Ascending aorta (tissue), 2 donors: ENCODE measurements around the gene TSPAN17. TPM values are rescaled to one million over a fixed set of nuclear protein-coding genes. Genes with fewer than 3 reads are reported as not detected.

Source experiments
- DNase-seq, 2 donors: peaks; one replicate each; pipeline ENCODE4 v3.0.0-alpha.2; 2019; ENCODE audit warnings: low spot score in 2 of 2
- H3K27ac ChIP-seq, 2 donors: fragments of 200-600 bp; sonication (generic); one replicate each; pipeline ENCODE4 v1.5.1; 2016 to 2017; ENCODE audit warnings: mild to moderate bottlenecking in 1 of 2
- H3K27me3 ChIP-seq: fragments of 200-600 bp; sonication (generic); one replicate; pipeline ENCODE4 v1.5.1; 2017
- H3K36me3 ChIP-seq, 2 donors: fragments of 200-600 bp; sonication (generic); one replicate each; pipeline ENCODE4 v1.5.1; 2016
- H3K4me1 ChIP-seq, 2 donors: fragments of 200-600 bp; sonication (generic); one replicate each; pipeline ENCODE4 v1.5.1; 2016 to 2017; ENCODE audit warnings: mild to moderate bottlenecking in 1 of 2
- H3K4me3 ChIP-seq, 2 donors: fragments of 200-600 bp; sonication (generic); one replicate each; pipeline ENCODE4 v1.5.1; 2016 to 2017; ENCODE audit warnings: mild to moderate bottlenecking in 1 of 2
- H3K9me3 ChIP-seq, 2 donors: fragments of 200-600 bp; sonication (generic); one replicate each; pipeline ENCODE4 v1.5.1; 2016
- CTCF ChIP-seq, 3 experiments: fragments of 200-600 bp in 2 of 3; fragments of 450-650 bp in 1 of 3; sonication (generic) in 2 of 3; IDR thresholded peaks; one replicate each; pipeline ENCODE4 v1.5.1; 2016 to 2019; ENCODE audit warnings: antibody characterized with exemption in 3 of 3, mild to moderate bottlenecking in 1 of 3, moderate library complexity in 1 of 3
- intact Hi-C: fragments of 100-400 bp; cut with DNase I; formaldehyde crosslinking; loops from one replicate; pipeline ENCODE4 v1.15.1; 2023
- total RNA-seq: library from RNA; depleted of rRNA; stranded (reverse); fragments of >200 nt; gene quantifications from one replicate; pipeline ENCODE4 v1.1.0, GENCODE V29; 2016

TSPAN17 gene
- total RNA-seq, 1 donor from 2014 or later: 32.7 TPM

- DNase-seq: no peak
- H3K36me3 ChIP-seq: no peaks in the 10 kb centered on the region
- H3K27me3 ChIP-seq: peaks cover 32% of the 10 kb centered on the region
- no peaks in the 10 kb centered on the region for H3K9me3 ChIP-seq
- H3K4me1 ChIP-seq: peaks cover 0 to 3% of the 10 kb centered on the region in 2 donors
- intact Hi-C loops: no loop called here
- H3K27ac ChIP-seq: no peak overlapping the region
- TF ChIP-seq CTCF (IDR thresholded peaks at IDR 0.05): no peak
- no peak overlapping the region for H3K4me3 ChIP-seq
These were observed 23.1 kb upstream of the TSPAN17 start for GRCh38 chr5:176624142-176624541.

GRCh38 chr5:176624938-176625337, 22.3 kb upstream of the TSPAN17 start:
- intact Hi-C loops: no loop called here
- no peak for TF ChIP-seq CTCF (IDR thresholded peaks at IDR 0.05)
- no peaks in the 10 kb centered on the region for H3K9me3 ChIP-seq
- no peak overlapping the region for H3K27ac ChIP-seq
- DNase-seq: no peak
- H3K4me1 ChIP-seq: peaks cover under 1 to 7% of the 10 kb centered on the region in 2 donors
- peaks cover 33% of the 10 kb centered on the region for H3K27me3 ChIP-seq
- H3K4me3 ChIP-seq: no peak overlapping the region
- no peaks in the 10 kb centered on the region for H3K36me3 ChIP-seq

DNA sequence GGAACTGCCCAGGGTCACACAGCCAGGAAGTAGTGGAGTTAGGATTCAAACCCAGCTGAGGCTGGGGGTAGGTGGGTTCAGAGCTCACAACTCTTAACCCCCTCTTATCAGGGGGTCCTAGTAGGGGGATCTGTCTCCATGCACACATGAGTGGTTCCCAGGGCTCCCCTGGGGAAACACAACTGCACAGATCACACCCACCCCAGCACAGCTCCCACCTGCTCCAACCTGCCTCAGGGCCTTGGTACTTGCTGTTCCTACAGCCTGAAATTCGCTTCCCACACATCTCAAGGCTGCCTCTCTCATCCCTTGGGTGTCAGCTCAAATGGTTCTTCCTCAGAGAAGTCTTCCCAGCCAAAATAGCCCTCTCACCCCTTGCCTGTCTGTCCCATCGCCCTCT, 21.8 kb upstream of the TSPAN17 start:
- TF ChIP-seq CTCF (IDR thresholded peaks at IDR 0.05): no peak
- Histone ChIP-seq H3K27me3 (peaks cover 28% of the 10 kb centered on the region), H3K36me3 (no peaks in the 10 kb centered on the region), H3K9me3 (no peaks in the 10 kb centered on the region), H3K4me1 (peaks cover 5 to 12% of the 10 kb centered on the region in 2 donors), H3K4me3 (no peak overlapping the region), H3K27ac (no peak overlapping the region)
- intact Hi-C loops: no loop called here
- DNase-seq: no peak

GRCh38 chr5:176625966-176626875, 21.1 kb upstream of the TSPAN17 start:
- Histone ChIP-seq H3K9me3 (no peaks in the 10 kb centered on the region), H3K27ac (no peak overlapping the region), H3K27me3 (peaks cover 21% of the 10 kb centered on the region), H3K4me1 (peaks cover 5 to 13% of the 10 kb centered on the region in 2 donors), H3K4me3 (no peak overlapping the region), H3K36me3 (no peaks in the 10 kb centered on the region)
- TF ChIP-seq CTCF (IDR thresholded peaks at IDR 0.05): no peak
- intact Hi-C loops: no loop called here
- DNase-seq: no peak

DNA sequence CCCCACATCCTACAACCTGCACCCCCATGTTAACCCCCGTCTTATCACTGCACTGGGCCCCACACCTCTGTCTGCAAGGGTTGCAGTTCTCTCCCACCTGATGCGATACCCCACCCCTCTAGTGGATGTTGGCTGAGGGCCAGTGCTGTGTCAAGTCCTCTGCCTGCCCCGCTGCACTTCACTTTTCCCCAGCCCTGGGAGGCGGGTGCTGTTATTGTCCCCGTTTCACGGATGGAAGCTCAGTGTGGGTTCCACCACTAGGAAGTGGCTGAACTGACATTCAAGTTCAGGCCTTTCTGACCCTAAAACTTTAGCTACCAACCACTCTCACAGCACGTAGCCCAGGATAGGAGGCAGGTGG, 20.4 kb upstream of the TSPAN17 start:
- no peak overlapping the region for H3K4me3 ChIP-seq
- peaks cover 20% of the 10 kb centered on the region for H3K27me3 ChIP-seq

More for the DNA sequence above, 20.4 kb upstream of the TSPAN17 start:
- peaks cover 5 to 13% of the 10 kb centered on the region in 2 donors for H3K4me1 ChIP-seq
- DNase-seq: no peak
- no peak for TF ChIP-seq CTCF (IDR thresholded peaks at IDR 0.05)
- no peak overlapping the region for H3K27ac ChIP-seq
- intact Hi-C loops: no loop called here
- H3K9me3 ChIP-seq: no peaks in the 10 kb centered on the region
- no peaks in the 10 kb centered on the region for H3K36me3 ChIP-seq
